Hypothalamus (tissue), 51 donors: Measurements from ENCODE around the gene ALAD.
"Not testable (repeated sequence)": the region's sequence is repeated elsewhere in the genome, so short reads cannot be mapped to it uniquely, and the experiment has no call there.

ENCODE experiments used
- DNase-seq, 51 donors: peaks; one replicate each; lab custom pipeline; 2025; lab: John Stamatoyannopoulos, UW

Gene ALAD

GRCh38 chr9:113375057-113376023 lies 25.7 kb downstream of the ALAD start:
- DNase-seq: no peak

GRCh38 chr9:113373676-113374392 lies 27.2 kb downstream of the ALAD start:
- DNase-seq: no peak

GRCh38 chr9:113373256-113373655 lies 27.8 kb downstream of the ALAD start:
- no peak for DNase-seq

- DNase-seq: no peak
These were observed 29.0 kb downstream of the ALAD start for GRCh38 chr9:113372059-113372458.

GRCh38 chr9:113370806-113371325 lies 30.2 kb downstream of the ALAD start:
- no peak for DNase-seq

GRCh38 chr9:113369855-113370140 lies 31.3 kb downstream of the ALAD start:
- DNase-seq: no peak

- no peak for DNase-seq
These were observed 31.9 kb downstream of the ALAD start for GRCh38 chr9:113368982-113369854.

- no peak for DNase-seq
These were observed 32.6 kb downstream of the ALAD start for GRCh38 chr9:113368348-113368981.

- not testable (repeated sequence) for DNase-seq
These were observed 35.4 kb downstream of the ALAD start for GRCh38 chr9:113365652-113366051.

- no peak for DNase-seq
These were observed 36.1 kb downstream of the ALAD start for GRCh38 chr9:113364951-113365350.

GRCh38 chr9:113363336-113363735 lies 37.7 kb downstream of the ALAD start:
- no peak for DNase-seq

GRCh38 chr9:113361304-113362018 lies 39.6 kb downstream of the ALAD start:
- peak in 3 of 51 donors; percentile 12 to 69 (median 25) for DNase-seq

- DNase-seq: no peak
These were observed 40.7 kb downstream of the ALAD start for GRCh38 chr9:113360242-113360842.

- no peak for DNase-seq
These were observed 41.7 kb downstream of the ALAD start for GRCh38 chr9:113359385-113359784.

- DNase-seq: no peak
These were observed 44.3 kb downstream of the ALAD start for GRCh38 chr9:113356686-113357292.

GRCh38 chr9:113355040-113355596 lies 46.0 kb downstream of the ALAD start:
- DNase-seq: no peak

- no peak for DNase-seq
These were observed 48.7 kb downstream of the ALAD start for GRCh38 chr9:113352411-113352810.

- DNase-seq: no peak
These were observed 49.1 kb downstream of the ALAD start for GRCh38 chr9:113352006-113352405.
